Measurements from ENCODE around the gene CALCOCO2.
"Not testable (repeated sequence)": the region's sequence is repeated elsewhere in the genome, so short reads cannot be mapped to it uniquely, and the experiment has no call there.

Gene CALCOCO2, protein sequence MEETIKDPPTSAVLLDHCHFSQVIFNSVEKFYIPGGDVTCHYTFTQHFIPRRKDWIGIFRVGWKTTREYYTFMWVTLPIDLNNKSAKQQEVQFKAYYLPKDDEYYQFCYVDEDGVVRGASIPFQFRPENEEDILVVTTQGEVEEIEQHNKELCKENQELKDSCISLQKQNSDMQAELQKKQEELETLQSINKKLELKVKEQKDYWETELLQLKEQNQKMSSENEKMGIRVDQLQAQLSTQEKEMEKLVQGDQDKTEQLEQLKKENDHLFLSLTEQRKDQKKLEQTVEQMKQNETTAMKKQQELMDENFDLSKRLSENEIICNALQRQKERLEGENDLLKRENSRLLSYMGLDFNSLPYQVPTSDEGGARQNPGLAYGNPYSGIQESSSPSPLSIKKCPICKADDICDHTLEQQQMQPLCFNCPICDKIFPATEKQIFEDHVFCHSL

DNA sequence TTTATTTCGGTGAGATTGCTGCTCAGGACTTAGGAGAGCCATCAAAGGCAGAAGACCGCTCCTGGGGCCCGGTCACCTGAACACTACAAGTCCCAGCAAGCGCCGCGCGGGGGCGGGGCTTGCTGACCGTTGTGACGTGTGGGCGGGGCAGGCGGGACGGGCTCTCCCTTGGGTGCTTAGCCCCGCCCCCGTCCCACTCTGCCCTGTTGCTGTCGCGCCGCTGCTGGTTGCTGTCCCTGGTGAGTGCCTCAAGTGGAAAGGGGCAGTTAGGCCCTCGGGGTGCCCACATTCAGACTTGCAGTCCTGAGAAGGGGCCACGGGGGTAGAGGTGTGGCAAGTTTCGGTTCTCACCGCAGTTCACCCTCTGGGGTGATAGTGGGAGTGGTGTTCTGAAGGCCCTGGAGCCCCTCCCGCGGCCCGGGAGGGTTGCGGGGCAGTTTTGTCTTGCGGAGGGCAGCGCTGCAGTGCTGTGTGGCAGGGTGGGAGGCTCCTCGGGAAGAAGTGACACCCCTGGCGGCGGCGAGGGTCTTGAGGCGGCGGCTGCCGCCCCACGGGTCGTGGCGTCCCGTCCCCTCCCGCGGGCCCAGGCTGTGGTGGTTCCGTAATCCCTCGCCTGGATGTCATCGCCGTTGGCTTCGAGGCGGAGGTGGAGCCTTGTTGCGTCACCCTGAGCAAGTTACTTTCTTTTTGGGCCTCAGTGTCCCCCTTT, at the start of gene CALCOCO2:
Gene CALCOCO2 (plus strand): TSS at position 196 of the 709 bp plus-strand sequence. CDS start 10,673 bp downstream, outside the sequence.
- peak; percentile 97 for DNase-seq (ENCODE audit: low spot score)

DNA sequence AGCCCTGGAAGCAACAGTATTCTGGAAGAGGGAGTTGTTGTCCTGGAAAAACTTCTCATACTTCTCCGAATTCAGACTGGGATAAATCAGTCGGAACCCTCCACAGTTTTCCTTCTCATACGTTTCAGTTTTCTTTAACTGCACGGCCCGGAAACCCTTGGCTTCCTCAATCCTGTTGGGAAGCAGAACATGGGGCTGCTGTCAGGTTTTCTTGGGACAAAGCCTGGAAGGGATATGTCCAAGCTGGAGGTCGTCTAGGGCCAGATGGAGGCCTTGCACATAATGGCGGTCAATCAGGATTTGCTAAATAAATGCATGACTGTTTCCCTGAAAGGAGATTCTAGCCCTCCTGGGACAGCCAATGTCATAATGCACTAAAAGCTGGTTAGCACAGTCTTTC, 43.0 kb upstream of the CALCOCO2 start:
- no peak for DNase-seq (ENCODE audit: low spot score)

DNA sequence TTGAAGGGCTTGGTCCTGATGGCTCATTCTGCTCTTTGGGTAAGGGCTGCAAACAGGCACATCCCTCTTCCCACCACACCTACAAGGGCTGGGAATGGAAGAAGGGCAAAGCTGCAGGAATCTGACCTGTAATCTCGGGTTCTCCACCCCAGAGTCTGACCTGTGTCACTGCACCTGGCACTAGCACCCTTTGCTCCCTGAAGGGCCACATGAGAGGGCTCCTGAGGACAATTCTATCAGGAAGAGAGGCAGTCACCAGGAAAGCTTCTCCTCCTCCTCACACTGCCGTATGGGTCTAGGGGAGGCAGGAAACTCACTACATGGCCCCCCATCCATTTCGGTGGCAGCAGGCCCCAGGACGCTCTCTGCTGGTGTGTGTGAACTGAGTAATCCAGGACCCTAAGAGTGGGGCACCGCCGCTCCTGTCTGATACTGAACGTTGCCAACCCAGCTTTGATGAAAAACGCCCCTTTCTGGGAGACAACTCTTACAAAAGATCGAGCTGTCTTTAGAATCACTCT, 40.2 kb upstream of the CALCOCO2 start:
- DNase-seq (ENCODE audit: low spot score), result no peak

DNA sequence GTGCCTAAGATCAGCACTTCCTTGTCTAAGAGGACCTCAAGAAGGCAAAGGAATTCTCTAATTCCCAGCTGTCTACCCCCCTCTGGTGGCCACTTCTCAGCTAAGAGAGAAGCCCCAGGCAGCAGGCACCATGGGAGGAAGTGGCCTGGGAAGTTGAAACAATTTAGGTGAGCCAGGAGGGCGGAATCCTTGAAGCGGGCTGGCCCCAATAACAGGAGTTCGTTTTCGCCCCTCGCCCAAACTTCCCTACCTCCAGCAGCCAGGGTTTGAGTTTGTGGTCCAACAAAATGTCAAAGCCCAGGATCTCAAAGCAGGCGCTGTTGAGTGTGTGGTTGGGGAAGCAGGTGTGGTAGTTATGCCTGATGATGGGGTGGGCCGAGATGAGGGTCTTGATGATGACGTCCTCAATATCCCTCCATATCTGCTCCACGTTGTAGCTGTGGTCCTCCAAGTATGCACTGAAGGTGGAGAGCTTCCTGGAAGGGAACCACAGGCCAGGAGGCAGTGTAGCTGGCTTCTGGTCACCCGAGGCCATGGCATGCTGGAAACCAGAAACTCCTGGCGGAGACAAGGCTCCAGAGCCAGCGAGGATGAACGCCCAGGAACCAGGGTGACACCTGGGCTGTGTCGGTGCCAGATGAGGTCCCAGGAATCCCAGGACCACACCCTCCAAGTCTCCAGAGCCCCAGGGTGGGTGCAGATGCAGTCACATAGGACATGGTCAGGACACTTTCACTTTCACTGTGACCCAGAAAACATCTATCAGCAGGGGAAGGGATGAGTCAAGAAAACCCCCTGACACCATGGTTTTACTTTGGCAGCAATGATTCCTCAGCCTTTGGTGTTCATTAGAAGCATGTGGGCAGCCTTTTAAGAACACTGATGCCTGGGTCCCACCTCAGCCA, 39.5 kb upstream of the CALCOCO2 start:
- peak; percentile 84 for DNase-seq (ENCODE audit: low spot score)

DNA sequence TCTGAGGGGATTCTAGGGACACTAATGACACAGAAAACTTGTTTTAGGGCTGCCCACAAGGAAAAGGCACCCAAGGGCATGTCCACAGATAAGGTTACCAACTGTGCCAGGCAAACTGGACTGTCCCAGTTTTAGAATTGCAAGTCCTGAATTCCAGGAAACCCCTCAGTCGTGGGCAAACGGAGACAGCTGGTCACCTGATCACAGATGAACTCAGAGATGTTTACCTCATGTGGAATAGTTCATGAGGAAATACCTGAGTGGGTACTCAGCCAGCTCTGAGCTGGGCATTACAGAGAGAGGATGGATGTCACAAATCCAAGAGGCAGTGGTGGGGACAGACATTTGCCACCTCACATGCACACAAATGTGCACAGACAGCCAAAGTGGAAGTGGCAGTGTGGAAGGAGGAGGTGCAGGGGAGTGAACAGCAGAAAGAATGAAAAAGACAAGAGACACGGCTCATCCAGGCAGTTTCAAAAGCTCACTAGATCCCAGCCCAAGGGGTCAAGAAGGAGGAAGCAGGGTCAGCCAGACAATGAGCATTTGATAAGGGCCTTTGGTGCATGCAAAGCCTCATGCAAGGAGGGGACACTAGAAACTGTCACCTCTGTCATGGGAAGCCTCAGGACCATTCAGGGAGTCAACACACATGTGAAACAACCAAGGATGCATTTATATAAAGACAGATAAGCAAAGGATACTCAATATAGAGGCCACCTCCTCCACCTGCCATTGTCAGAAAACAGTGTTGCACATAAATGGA, 38.6 kb upstream of the CALCOCO2 start:
- no peak for DNase-seq (ENCODE audit: low spot score)

DNA sequence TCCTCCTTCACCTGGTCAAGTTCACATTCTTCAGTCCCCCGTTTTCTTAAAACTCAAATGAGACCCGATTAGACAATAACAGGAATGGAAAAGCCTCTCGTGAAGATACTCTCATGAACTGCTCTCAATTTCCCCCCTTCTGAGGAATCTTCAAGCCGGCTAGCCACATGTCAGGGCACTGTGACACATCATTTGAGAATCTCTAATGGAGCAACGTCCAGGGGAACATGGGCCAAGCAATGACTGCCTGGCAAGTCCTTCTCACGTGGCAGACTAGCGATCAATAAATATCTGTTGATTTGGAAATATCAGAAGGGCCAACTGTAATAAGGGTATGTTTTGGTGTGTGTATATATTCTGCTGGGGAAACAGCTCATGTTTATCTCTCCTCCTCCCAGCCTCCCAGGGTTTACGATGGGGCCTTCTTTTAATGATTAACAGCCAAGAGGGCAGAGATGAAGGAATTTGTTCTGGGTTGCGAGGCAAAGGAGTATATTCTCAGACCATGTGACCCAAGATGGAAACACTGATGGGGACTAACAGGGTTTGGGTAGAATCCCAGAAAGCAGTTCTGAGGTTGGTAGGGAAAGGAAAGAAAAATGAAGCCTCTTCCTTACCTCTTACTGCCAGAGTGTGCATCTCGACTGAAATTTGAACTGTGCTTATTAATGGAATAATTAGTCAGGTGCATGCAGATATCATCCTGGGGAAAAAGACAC, 35.2 kb upstream of the CALCOCO2 start:
- no peak for DNase-seq (ENCODE audit: low spot score)

DNA sequence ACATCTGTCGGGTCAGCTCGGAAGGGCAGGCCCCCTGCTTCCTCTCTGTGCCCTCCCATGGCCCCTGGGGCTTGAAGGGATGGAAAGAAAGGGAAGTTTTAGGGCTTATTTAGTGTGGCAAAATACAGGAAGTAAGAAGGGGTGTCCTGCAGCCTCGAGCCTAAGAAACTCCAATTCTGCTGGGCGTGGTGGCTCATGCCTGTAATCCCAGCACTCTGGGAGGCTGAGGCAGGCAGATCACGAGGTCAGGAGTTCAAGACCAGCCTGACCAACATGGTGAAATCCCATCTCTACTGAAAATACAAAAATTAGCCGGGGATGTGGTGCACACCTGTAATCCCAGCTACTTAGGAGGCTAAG, 34.7 kb upstream of the CALCOCO2 start:
- DNase-seq (ENCODE audit: low spot score), result not testable (repeated sequence)

DNA sequence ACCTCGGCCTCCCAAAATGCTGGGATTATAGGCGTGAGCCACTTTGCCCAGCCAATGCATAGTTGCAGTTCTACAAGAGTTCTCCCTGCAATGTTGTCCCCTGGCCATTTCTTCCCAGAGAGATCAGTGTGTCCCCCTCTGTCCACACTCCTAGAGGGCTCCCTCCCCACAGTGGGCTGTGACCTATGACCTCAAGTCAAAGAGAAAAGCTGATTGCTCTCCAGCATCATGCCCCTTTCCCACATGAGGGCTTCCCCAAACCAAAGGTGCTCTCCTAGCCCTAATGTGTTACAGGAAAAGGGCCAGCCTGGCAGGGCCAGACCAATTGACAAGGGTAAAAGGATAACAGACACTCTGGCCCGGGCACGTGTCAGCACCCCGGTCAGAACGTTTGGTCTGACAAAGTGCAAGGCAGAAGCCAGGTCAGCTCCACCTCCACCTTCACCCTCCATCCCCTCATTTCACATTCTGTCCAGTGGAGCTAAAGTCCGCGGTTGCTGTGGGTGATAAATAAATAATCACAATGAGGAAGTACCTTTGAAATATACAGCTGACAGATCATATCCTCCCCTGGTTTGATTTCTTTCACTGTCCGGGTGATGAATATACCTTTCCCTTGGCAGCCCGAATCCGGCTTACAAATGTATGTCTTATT, 31.6 kb upstream of the CALCOCO2 start:
- no peak for DNase-seq (ENCODE audit: low spot score)

DNA sequence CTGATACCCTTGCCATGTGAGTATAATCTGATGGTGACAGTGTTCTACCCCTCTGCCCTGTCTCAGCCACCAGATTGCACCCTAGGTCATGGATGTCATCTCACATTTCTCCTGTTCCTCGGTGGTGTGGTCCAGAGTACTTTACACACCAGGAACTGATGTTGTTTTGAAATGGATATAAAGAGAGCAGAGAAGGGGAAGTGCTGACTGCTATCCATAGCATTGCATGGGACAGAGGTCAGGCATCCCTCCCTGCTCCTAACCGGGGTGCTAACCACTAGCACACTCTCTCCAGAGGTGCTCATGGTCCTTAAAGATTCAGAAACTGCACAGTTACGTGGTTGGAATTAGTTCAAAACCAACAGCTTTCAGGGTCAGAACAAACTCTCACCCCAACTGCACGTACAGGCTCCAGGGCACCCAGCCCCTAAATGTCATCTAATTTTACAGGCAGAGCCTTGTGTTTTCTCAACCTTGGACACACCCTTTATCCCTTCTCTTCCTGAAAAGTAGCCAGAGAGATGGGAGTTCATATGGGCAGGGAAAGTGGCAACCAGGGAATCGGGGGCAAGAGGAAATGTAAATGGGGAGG, 30.1 kb upstream of the CALCOCO2 start:
- no peak for DNase-seq (ENCODE audit: low spot score)

DNA sequence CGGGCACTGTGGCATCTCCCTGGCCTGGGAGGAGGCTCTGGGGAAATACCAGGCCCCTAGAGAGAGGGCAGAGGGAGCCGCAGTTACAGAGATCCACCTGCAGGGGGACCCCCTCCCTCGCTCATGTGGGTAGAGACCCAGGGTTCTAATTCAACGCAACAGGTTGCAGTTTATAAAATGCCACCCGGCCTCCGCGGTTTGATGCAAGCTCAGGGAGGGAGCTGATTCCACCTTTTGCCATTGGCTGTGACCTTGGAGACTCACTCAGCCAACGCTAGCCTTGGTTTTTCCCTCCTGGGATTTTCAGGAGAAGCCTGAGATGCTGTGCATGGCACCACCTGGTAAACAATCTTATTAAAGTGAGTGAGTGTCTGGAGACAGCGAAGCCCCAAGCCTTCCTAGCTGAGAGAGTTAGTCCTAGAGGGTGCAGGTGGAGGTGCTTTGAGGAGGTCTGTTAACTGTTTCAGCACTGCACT, 25.9 kb upstream of the CALCOCO2 start:
- peak; percentile 93 for DNase-seq (ENCODE audit: low spot score)

DNA sequence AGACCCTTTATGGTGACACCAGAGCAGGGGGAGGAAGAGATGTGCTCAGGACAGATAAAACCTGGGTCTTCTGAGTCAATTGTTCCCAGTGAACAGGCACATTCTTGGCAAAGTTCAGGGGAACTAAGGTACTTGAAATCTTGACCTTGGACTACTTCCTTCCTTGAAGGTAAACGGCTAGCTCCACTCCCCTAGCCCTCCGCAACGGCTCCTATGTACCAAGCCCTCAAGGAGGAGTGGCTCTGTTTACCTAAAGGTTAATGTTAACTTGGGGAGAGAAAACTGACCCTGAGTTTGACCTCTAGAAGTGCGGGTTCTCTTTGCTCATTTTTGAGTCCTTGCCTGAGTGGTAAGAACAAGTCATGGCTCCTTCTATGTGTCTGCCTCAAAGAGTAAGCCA, 21.7 kb upstream of the CALCOCO2 start:
- no peak for DNase-seq (ENCODE audit: low spot score)

DNA sequence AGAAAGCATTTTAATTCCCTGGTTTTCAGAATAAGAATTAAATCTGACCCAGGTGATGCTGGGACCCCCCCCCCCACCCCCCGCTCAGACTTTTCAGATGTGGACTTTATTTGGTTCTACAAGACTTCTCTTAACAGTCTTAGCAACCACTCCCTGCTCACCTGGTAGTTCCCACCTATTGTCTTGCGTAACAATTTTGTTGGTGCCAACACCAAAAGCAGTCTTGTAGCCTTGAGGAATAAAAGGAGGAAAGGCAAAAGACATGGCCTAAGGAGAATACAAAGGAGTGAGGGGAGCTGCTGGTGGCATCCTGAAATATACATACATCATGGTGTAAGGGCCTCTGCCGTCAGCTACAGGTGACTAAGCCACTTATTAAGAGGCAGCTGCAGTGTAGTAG, 18.8 kb upstream of the CALCOCO2 start:
- DNase-seq (ENCODE audit: low spot score), result no peak

DNA sequence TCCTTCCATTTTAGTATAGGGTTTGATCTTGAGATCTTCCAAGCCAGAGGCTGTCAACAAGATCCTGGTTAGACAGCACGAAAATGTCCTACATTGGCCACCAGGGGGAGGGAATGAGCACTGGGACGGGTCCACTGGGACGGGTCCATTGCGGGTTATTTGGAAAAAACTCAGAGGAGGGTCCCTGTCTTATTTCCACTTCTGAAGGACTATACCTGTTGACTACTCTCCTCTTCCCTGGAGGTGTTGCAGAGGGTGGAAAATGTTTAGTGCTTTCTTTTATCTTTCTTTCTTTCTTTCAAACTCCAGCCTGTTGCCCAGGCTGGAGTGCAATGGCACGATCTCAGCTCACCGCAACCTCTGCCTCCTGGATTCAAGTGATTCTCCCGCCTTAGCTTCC, 16.3 kb upstream of the CALCOCO2 start:
- DNase-seq (ENCODE audit: low spot score), result peak; percentile 85

DNA sequence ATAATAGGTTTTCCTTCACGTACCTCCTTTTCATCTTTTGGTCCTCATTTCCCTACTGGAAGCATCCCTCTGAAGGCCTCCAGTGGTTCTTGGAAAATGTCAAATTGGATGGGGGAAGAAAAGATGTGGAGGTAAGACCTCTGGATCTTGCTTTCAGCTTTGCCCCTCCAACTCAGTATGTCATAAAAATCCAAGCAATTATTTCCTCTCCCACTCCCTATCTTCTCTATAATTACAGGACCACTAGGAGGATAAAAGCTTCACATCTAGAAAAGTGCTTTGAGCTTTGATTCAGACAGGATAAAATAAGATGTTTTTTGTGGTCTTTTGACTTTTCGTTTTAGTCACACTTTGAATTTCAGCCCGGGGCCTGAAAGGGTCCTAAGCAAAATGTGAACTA, 15.5 kb upstream of the CALCOCO2 start:
- no peak for DNase-seq (ENCODE audit: low spot score)

DNA sequence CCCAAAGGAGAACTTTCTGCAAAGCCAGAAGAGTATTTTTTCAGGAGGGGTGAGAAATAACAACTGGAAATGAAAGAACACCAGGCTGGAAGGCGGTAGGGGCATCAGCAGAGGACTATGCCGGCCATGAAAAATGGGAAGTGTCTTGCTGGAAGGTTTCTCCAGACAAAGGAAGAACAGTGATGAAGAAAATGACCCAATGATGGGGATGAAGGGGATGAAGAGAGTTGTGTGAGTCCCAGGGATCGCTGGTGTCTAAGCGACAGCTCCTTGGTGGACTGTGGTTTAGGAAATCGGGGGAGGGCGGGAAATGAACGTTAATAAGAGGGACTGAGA, 14.4 kb upstream of the CALCOCO2 start:
- no peak for DNase-seq (ENCODE audit: low spot score)

DNA sequence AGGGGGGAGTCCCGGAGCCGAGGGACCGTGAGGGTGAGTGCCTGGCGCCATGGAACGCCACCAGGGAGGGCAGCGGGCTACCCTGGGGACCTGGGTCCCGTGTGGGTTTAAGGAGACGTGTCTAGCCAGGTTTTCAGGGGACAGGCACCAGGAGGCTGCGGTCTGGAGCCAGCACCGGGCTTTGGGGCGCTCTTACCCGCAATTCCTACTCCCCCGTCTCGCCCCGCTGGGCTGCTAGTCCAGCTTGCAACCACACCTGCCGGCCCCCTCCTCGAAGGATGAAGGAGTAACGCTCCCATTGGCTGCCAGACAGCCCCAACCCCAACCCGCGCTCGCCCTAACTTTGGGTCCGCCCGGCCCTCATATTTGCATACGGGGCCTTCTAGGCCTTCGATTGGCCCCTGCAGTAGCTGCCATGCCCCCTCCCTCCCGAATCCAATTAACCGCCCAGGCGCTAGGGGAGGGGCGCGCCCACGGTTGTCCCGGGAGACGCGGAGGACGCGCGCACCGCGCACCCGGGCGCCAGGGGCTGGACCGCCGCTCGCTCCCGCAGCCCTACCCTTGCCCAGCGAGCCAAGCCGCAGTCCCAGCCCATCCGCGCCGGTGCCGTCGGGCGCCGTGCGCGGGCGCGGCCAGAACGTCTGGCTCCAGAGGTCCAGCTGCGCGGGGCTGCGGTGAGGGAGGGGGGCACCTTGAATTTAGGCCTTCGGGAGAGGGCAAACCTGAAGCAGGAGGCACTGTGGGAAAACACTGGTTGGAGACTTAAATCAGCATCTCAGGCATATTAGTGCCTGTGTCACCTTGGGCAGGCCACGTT, 13.9 kb upstream of the CALCOCO2 start, which contains the start of gene TTLL6:
Gene TTLL6 (minus strand): TSS at position 456 of the 817 bp plus-strand sequence. CDS start 157 bp downstream, at position 299.
- peak; percentile 97 for DNase-seq (ENCODE audit: low spot score)

DNA sequence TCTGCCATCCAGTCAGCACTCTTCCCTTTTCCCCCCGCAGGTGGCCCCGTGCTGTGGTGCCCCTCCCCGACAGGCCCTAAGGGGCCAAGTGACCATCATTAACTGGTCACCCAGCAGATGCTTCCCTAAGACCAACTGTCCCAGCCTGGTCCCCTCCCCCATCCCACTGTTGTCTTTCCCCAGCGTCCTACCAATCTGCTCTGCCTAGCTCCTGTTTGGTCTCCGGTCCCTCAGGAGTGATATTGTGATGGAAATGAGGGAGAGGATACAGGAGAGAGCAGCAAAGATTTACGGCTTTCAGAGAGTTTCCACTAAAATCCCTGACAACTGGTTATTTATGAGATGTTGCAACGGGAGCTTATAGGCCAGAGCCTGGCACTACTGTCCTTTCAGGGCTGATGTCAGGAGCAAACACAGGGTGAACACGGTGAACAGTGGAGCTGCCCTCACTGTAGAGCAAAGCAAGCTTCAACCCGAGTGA, 12.4 kb upstream of the CALCOCO2 start:
- peak; percentile 66 for DNase-seq (ENCODE audit: low spot score)

DNA sequence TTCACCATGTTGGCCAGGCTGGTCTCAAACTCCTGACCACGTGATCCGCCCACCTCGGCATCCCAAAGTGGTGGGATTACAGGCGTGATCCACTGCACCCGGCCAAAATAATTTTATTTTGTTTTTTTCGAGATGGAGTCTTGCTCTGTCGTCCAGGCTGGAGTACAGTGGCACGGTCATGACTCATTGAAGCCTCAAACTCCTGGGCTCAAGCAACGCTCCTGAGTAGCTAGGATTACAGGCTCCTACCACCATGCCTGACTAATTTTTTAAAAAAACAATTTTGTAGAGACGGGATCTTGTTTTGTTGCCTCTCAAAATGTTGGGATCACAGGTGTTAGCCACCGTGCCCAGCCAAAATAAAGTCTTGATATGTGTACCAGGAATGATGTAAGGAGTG, 11.4 kb upstream of the CALCOCO2 start:
- DNase-seq (ENCODE audit: low spot score), result no peak

DNA sequence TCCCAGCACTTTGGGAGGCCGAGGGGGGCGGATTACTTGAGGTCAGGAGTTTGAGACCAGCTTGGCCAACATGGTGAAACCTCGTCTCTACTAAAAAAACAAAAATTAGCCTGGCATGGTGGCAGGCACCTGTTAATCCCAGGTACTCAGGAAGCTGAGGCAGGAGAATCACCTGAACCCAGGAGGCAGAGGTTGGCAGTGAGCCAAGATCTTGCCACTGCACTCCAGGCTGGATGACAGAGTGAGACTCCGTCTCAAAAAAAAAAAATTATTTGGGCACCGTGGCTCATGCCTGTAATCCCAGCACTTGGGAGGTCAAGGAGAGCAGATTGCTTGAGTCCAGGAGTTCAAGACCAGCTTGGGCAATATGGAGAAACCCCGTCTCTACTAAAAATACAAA, 9.9 kb upstream of the CALCOCO2 start:
- DNase-seq (ENCODE audit: low spot score), result not testable (repeated sequence)

All from iPS-NIHi11 (cell line).